ENCODE data around the gene ISX. TPM values are rescaled to one million over a fixed set of nuclear protein-coding genes. Genes with fewer than 3 reads are reported as not detected.
"Not testable (repeated sequence)": the region's sequence is repeated elsewhere in the genome, so short reads cannot be mapped to it uniquely, and the experiment has no call there.

ISX gene
- total RNA-seq, 8 experiments from 2014 or later, result 0.04 to 0.17 (median 0.09) TPM; not detected in 4

DNA sequence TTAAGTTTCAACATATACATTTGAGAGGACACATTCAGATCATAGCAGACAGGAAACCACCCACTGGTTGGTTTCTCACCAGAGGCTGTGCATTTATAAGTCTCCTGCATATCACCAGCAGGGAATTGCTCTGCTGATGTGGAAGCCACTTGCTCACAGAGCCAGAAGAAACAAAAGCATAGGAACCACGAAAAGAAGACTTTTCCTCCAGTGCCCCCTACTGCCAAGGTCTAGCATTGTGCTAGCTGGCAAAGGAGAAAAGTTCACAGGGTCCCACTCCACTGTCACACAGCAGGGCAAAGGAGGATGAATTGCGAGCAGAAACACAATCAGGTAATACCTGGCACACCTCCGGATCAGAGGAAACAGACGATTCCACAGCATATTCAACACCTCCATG, 28.9 kb upstream of the ISX start:
- ATAC-seq (replicated peaks in 6 of 8), result no peak
- 0 to 78% (median 73%) methylated on average over 1 to 4 of the region's 4 CpGs; no CpG with 5 or more reads in 5 of the 10 experiments for WGBS, 10 experiments

DNA sequence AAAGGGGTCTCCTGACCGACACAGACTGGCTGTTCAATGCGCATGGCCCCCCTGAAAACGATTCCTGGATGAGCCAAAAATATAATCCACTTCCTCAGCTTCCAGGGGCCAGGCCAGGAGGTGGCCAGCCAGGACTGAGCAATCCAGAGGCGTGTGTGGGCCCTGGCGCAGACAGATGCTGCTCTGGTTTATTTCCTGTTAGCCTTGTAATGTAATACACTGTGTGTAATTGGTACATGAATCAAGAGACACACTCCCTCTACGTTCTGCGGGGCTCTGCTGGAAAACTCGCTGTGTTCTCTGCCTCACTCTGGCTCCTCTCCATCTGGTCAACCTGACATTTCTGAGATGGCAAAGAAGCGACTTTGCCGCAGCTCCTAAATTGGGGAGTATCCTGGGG, 26.3 kb upstream of the ISX start:
- in situ Hi-C loops (cut with MboI; ENCODE audit: low pct_unique_long_range_greater_than_20kb in 2 of 9, low sequenced_read_pairs in 9 of 9, unreplicated experiment in 9 of 9), result loop anchor here in 2 of 9 experiments (25.0 kb wide), 2 partner anchors 627 to 1727 kb away; no protein-coding TSS in a partner anchor
- Histone ChIP-seq H3K27ac (no peak overlapping the region), H3K4me3 (no peak overlapping the region), H3K4me1 (replicated peaks in 1 of 2) (no peaks in the 10 kb centered on the region)
- ATAC-seq (replicated peaks in 6 of 8), result peak in 2 of 8 experiments; percentile 65 to 75
- 20 to 100% (median 77%) methylated on average over 1 to 10 of the region's 10 CpGs; no CpG with 5 or more reads in 2 of the 10 experiments for WGBS, 10 experiments

More for the DNA sequence above, 28.9 kb upstream of the ISX start:
- H3K4me1 ChIP-seq (replicated peaks in 1 of 2), result no peaks in the 10 kb centered on the region
- in situ Hi-C loops (cut with MboI; ENCODE audit: low pct_unique_long_range_greater_than_20kb in 2 of 9, low sequenced_read_pairs in 9 of 9, unreplicated experiment in 9 of 9), result loop anchor here in 2 of 9 experiments (25.0 kb wide), 2 partner anchors 625 to 1725 kb away; no protein-coding TSS in a partner anchor
- H3K4me3 ChIP-seq, result no peak overlapping the region
- no peak overlapping the region for H3K27ac ChIP-seq

DNA sequence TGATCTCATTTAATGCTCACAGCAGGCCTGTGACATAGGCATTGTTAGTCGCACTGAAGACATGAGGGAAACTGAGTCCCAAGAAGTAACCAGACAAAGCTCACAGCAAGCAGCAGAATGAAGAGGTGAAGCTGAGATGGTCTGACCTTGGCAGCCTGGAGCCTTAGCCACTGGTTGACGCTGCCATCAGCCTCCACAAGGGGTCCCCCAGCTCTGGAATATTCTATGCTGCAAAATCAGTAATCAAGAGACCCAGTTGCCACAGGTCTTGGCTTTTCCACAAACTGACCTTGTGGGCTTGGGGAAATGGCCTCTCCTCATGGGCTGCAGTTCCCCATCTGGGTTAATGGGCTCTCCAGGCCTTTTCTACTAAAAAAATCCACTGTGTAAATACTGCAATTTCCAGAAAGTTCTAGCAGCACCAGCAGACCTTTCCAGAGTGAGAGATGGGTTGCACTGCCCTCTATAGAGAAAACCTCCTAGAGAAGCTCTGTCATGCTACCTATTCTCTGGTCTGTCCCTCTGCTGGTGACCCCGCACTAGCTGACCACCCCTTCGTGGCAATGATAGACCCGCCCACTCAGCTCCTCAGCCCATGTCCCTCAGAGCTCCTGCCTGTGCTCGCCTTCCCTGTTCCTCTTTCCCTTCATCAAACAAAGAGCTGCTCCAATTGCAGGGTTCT, 22.6 kb upstream of the ISX start:
- WGBS, 10 experiments, result 11 to 89% (median 81%) methylated on average over 3 to 4 of the region's 6 CpGs; no CpG with 5 or more reads in 5 of the 10 experiments
- Histone ChIP-seq H3K4me1 (replicated peaks in 1 of 2) (peaks cover 0 to 6% of the 10 kb centered on the region in 2 donors), H3K27ac (no peak overlapping the region), H3K4me3 (no peak overlapping the region)
- no peak for ATAC-seq (replicated peaks in 6 of 8)
- in situ Hi-C loops (cut with MboI; ENCODE audit: low pct_unique_long_range_greater_than_20kb in 2 of 9, low sequenced_read_pairs in 9 of 9, unreplicated experiment in 9 of 9), result loop anchor here in 2 of 9 experiments (25.0 kb wide), 2 partner anchors 631 to 1731 kb away; no protein-coding TSS in a partner anchor

DNA sequence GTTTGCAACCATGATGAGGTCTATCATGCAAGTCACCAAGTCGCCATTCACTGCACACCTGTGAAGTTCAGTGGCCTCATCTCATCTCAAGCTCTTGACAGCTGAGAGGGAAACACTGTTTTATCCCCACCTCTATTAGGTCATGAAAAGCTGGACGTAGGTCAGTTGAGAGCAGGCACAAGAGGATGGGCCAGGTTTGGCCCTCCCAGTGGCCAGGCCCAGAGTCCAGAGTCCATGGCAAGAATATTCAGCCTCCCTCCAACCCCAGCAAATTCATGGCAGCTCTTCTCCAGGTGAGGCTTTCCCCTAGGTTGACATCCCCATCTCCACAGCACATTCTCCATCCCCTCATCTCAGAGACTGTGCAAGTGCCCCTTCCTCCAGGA, 22.0 kb upstream of the ISX start:
- ATAC-seq (replicated peaks in 6 of 8), result no peak
- in situ Hi-C loops (cut with MboI; ENCODE audit: low pct_unique_long_range_greater_than_20kb in 2 of 9, low sequenced_read_pairs in 9 of 9, unreplicated experiment in 9 of 9), result loop anchor here in 2 of 9 experiments (25.0 kb wide), 2 partner anchors 632 to 1732 kb away; no protein-coding TSS in a partner anchor
- Histone ChIP-seq H3K4me1 (replicated peaks in 1 of 2) (peaks cover 0 to 6% of the 10 kb centered on the region in 2 donors), H3K4me3 (no peak overlapping the region), H3K27ac (no peak overlapping the region)
- 0 to 69% (median 11%) methylated on average over 1 to 2 of the region's 2 CpGs; no CpG with 5 or more reads in 5 of the 10 experiments for WGBS, 10 experiments

DNA sequence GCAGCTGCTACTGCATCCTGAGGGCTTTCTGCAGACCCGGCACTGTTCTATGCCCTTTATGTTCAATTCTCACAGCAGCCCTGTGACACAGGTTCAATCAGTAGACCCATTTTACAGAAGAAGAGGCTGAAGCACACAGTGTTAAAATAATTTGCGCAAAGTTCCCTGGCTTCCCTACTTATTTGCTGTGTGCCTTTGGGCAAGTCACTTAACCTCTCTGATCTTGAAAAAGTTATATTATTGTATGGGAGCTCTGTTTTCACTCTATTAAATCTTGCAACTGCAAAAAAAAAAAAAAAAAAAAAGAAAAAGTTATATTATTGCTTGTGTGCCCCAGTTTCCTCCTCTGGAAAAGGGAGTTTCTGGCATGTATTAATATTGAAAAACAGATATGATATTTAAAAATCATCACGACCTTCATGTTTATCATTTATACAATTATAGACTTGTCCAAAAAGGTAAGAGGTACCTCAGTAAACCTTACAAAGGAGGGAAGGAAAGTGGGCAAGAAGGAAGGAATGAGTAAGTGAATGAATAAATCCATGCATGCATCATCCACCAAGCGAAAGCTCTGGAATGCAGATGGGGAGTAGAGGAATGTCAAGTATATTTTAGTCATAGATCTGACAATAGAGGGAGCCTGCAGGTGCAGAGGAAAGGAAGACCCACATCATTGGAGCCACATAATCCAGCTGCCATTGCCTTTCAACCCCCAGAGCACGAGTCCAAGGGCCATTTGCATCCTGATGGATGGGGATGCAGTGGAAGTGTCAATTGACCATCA, 21.2 kb upstream of the ISX start:
- WGBS, 10 experiments, result 21 to 100% (median 69%) methylated on average over 1 to 5 of the region's 5 CpGs
- in situ Hi-C loops (cut with MboI; ENCODE audit: low pct_unique_long_range_greater_than_20kb in 2 of 9, low sequenced_read_pairs in 9 of 9, unreplicated experiment in 9 of 9), result loop anchor here in 2 of 9 experiments (25.0 kb wide), 2 partner anchors 632 to 1732 kb away; no protein-coding TSS in a partner anchor
- ATAC-seq (replicated peaks in 6 of 8), result no peak

DNA sequence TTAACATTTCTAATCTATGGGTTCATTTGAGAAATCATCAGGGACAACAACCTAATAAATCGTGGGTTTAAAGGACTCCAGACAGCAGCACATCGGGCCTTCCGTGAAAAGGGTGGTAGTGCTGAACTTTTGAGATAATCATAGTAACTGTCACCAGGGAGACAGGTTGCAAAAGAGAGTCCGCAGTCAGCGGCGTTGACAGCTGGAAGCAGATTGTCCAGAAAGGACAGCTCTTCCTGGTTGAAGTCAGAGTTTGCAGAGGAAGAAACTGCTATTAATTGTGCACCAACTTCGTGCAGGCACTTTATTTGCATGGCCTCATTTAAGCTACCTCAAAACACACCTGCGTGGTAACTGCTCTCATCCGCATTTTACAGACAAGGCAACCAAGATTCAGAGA, 20.5 kb upstream of the ISX start:
- in situ Hi-C loops (cut with MboI; ENCODE audit: low pct_unique_long_range_greater_than_20kb in 2 of 9, low sequenced_read_pairs in 9 of 9, unreplicated experiment in 9 of 9), result loop anchor here in 2 of 9 experiments (25.0 kb wide), 2 partner anchors 633 to 1733 kb away; no protein-coding TSS in a partner anchor
- ATAC-seq (replicated peaks in 6 of 8), result no peak
- Histone ChIP-seq H3K4me1 (replicated peaks in 1 of 2) (peaks cover 0 to 6% of the 10 kb centered on the region in 2 donors), H3K4me3 (no peak overlapping the region), H3K27ac (no peak overlapping the region)
- WGBS, 10 experiments, result 0 to 88% (median 58%) methylated on average over 2 to 9 of the region's 9 CpGs

More for the DNA sequence above, 21.2 kb upstream of the ISX start:
- no peak overlapping the region for H3K4me3 ChIP-seq
- no peak overlapping the region for H3K27ac ChIP-seq
- H3K4me1 ChIP-seq (replicated peaks in 1 of 2), result peaks cover 0 to 6% of the 10 kb centered on the region in 2 donors

DNA sequence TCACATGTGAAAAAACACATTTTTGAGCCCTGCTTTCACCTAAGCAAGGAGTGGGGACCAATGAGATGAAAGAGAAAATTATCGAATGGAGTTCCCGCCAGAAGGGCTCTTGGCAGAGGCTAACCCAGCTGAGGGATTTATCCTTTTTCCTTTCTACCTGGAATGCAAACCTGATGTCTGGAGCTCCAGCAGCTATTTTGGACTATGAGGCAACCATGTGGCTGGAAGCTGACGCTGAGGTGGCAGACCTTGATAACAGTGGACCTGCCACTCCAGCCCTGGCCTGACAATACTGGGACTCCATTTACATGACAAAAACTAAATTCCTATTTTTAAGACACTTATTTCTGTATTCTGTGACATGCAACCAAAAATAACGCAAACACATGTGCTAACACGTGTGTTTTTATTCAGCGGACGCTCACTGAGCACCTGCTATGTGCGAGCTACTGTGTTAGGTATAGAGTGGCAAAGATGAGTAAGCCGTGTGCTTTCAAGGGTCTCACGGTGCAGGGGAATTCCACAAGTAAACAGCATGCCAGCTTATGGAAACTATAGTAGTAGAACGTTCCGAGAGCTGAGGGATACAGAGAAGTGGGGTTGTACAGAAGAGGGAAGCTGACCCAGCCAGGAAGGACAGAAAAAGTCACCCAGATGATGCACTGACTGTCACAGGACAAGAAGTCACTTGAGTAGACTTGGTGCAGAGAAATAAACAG, 19.1 kb upstream of the ISX start:
- no peak for ATAC-seq (replicated peaks in 6 of 8)
- in situ Hi-C loops (cut with MboI; ENCODE audit: low pct_unique_long_range_greater_than_20kb in 2 of 9, low sequenced_read_pairs in 9 of 9, unreplicated experiment in 9 of 9), result loop anchor here in 2 of 9 experiments (25.0 kb wide), 2 partner anchors 635 to 1735 kb away; no protein-coding TSS in a partner anchor
- Histone ChIP-seq H3K4me1 (replicated peaks in 1 of 2) (peaks cover 0 to 6% of the 10 kb centered on the region in 2 donors), H3K27ac (no peak overlapping the region), H3K4me3 (no peak overlapping the region)
- WGBS, 10 experiments, result 0 to 100% (median 90%) methylated on average over 1 to 12 of the region's 12 CpGs; no CpG with 5 or more reads in 2 of the 10 experiments

DNA sequence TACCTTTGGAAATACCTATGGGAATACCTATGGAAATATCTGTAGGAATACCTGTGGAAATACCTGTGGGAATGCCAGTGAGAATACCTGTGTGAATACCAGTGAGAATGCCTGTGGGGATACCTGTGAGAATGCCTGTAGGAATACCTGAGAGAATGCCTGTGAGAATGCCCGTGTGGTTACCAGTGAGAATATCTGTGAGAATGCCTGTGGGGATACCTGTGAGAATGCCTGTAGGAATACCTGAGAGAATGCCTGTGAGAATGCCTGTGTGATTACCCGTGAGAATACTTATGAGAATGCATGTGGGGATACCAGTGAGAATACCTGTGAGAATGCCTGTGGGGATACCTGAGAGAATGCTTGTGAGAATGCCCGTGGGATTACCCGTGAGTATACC, 15.9 kb upstream of the ISX start:
- ATAC-seq (replicated peaks in 6 of 8); in situ Hi-C loops (cut with MboI; ENCODE audit: low pct_unique_long_range_greater_than_20kb in 2 of 9, low sequenced_read_pairs in 9 of 9, unreplicated experiment in 9 of 9); H3K27ac ChIP-seq; H3K4me3 ChIP-seq; H3K4me1 ChIP-seq (replicated peaks in 1 of 2): not testable (repeated sequence)
- WGBS, 10 experiments, result 28 to 100% (median 90%) methylated on average over 1 to 4 of the region's 4 CpGs; no CpG with 5 or more reads in 1 of the 10 experiments

DNA sequence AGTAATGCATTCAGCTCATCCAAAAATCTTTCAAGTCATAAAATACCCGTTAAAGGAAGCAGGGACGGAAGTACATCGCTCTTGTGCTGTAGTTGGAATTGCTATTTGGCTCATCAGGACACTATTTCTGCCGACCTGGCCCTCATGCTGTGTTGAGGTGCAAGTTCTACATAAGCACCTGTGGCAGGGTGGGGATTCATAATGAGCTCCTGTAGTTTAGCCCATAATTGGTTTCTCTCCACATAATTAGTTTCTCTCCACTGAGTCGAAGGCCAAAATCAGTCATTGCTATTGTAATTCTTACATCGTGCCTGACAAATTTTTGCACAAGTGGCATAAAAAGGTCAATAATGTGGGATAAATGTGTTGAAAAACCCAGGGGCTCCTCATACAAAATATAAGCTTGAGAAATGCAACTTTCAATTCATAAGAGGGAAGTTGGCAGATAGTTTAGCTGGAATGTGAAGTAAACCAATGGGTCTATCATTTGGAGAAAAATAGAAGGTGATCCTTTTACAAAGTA, 14.9 kb upstream of the ISX start:
- no peak for ATAC-seq (replicated peaks in 6 of 8)
- in situ Hi-C loops (cut with MboI; ENCODE audit: low pct_unique_long_range_greater_than_20kb in 2 of 9, low sequenced_read_pairs in 9 of 9, unreplicated experiment in 9 of 9), result no loop called here

DNA sequence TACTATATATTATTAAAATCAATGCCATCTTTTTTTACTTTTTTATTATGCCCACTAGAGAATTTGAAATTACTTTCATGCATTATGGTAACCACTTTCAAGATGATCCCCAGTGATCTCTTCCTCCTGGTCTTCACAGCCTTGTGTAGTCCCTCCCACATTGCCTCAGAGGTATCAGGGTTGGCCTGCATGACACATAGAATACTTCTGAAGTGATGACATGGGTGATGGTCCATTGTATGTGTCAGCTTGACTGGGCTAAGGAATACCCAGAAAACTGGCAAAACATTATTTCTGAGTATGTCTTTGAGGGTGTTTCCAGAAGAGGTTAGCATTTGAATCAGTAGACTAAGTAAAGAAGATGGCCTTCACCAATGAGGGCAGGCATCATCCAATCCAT, 14.2 kb upstream of the ISX start:
- in situ Hi-C loops (cut with MboI; ENCODE audit: low pct_unique_long_range_greater_than_20kb in 2 of 9, low sequenced_read_pairs in 9 of 9, unreplicated experiment in 9 of 9), result no loop called here
- no peaks in the 10 kb centered on the region for H3K4me1 ChIP-seq (replicated peaks in 1 of 2)
- H3K4me3 ChIP-seq, result no peak overlapping the region
- no peak overlapping the region for H3K27ac ChIP-seq
- no peak for ATAC-seq (replicated peaks in 6 of 8)

More for the DNA sequence above, 14.9 kb upstream of the ISX start:
- Histone ChIP-seq H3K4me3 (no peak overlapping the region), H3K27ac (no peak overlapping the region), H3K4me1 (replicated peaks in 1 of 2) (no peaks in the 10 kb centered on the region)
- 0 to 83% (median 72%) methylated on average over 3 to 6 of the region's 6 CpGs; no CpG with 5 or more reads in 1 of the 10 experiments for WGBS, 10 experiments

DNA sequence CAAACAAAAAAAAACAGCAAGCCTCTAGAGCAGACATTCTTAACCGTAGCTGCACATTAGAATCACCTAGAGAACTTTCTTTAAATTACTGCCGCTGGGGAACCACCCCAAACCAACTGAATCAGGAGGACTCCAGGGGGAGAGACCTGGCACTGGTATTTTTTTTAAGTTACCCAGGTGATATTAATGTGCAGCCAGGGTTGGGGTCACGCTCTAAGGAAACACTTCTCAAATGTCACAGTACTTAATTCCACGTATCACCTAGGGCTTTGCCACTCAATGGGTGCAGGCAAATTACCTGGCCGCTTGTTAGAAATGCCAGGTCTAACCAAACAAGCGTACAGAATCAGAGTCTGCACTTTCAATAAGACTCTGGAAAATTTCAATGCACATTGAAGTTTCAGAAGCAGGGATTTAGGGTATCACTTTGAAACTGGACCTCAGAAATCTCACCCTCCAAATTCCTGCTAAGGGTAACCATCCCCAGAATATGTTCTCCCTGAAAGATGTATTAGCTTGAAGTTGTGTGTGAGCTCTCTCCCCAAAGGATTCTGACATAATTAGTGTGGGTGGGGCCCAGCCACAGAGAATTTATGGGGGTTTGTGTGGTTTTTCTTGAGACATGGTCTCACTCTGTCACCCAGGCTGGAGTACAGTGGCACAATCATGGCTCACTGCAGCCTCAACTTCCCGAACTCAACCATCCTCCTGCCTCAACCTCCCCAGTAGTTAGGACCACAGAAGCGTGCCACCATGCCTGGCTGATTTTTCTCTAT, 12.7 kb upstream of the ISX start:
- in situ Hi-C loops (cut with MboI; ENCODE audit: low pct_unique_long_range_greater_than_20kb in 2 of 9, low sequenced_read_pairs in 9 of 9, unreplicated experiment in 9 of 9), result no loop called here
- 0 to 93% (median 69%) methylated on average over 1 to 7 of the region's 8 CpGs; no CpG with 5 or more reads in 2 of the 10 experiments for WGBS, 10 experiments
- Histone ChIP-seq H3K4me3 (no peak overlapping the region), H3K4me1 (replicated peaks in 1 of 2) (no peaks in the 10 kb centered on the region), H3K27ac (no peak overlapping the region)
- ATAC-seq (replicated peaks in 6 of 8), result no peak

DNA sequence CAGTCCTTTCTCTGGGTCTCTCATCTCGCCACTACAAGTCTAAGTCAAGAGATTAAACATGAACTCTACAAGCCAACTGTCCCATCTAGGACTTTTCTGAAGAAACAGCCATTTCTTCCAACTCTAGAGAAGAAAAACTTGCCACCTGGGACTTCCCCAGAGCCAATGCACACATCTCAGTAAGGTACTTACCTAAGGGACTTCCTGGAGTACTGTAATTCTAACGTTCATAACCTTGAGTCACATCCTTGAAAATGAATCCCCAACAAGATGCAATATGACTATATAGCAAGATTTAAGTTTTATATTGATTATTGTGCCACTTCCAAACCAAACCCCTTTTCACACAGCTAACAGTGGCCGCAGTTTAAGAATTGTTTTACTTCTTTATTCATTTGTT, 11.9 kb upstream of the ISX start:
- Histone ChIP-seq H3K4me3 (no peak overlapping the region), H3K27ac (no peak overlapping the region), H3K4me1 (replicated peaks in 1 of 2) (no peaks in the 10 kb centered on the region)
- in situ Hi-C loops (cut with MboI; ENCODE audit: low pct_unique_long_range_greater_than_20kb in 2 of 9, low sequenced_read_pairs in 9 of 9, unreplicated experiment in 9 of 9), result no loop called here
- ATAC-seq (replicated peaks in 6 of 8), result no peak
- 0 to 100% (median 35%) methylated on average over 1 to 3 of the region's 3 CpGs; no CpG with 5 or more reads in 2 of the 10 experiments for WGBS, 10 experiments

Data from motor neuron (in vitro differentiated cells).